Measurements from ENCODE around the gene RSPH1. TPM values are rescaled to one million over a fixed set of nuclear protein-coding genes. Genes with fewer than 3 reads are reported as not detected.

The RSPH1 gene
- total and polyA plus RNA-seq, 8 donors: 0.37 to 8.9 (median 1.8) TPM; not detected in 1

GRCh38 chr21:42475036-42475435 lies 21.0 kb downstream of the RSPH1 start:
- TF ChIP-seq CTCF (IDR thresholded peaks at IDR 0.05): no peak
- TF ChIP-seq POLR2A (IDR thresholded peaks at IDR 0.05): no peak
- no peak for TF ChIP-seq EP300 (IDR thresholded peaks at IDR 0.05)
- no peak for TF ChIP-seq POLR2AphosphoS5 (IDR thresholded peaks at IDR 0.05)
- intact Hi-C loops (cut with DNase I; ENCODE audit: low total_unique reads): no loop called here
- Histone ChIP-seq H3K36me3 (no peaks in the 10 kb centered on the region), H3K4me1 (peaks cover 0 to 20% (median 8%) of the 10 kb centered on the region in 4 donors), H3K4me3 (no peak overlapping the region), H3K9me3 (no peaks in the 10 kb centered on the region), H3K27me3 (peaks cover 0 to 15% (median 0%) of the 10 kb centered on the region in 3 donors), H3K27ac (peak overlapping the region; percentile 55 to 84 (median 77))
- WGBS, 5 donors: 88 to 92% (median 92%) methylated on average over 7 of the region's 7 CpGs
- peak in 1 of 2 donors; percentile 15 for DNase-seq

GRCh38 chr21:42474043-42474831 lies 21.8 kb downstream of the RSPH1 start:
- Histone ChIP-seq H3K27ac (peak overlapping the region; percentile 55 to 84 (median 77)), H3K4me3 (no peak overlapping the region), H3K9me3 (no peaks in the 10 kb centered on the region), H3K27me3 (peaks cover 0 to 15% (median 0%) of the 10 kb centered on the region in 3 donors), H3K36me3 (no peaks in the 10 kb centered on the region), H3K4me1 (peaks cover 0 to 27% (median 11%) of the 10 kb centered on the region in 4 donors)
- DNase-seq: peak; percentile 90 to 92
- peak in 2 of 3 donors; percentile 74 to 89 for TF ChIP-seq POLR2AphosphoS5 (IDR thresholded peaks at IDR 0.05)
- TF ChIP-seq POLR2A (IDR thresholded peaks at IDR 0.05): no peak
- no peak for TF ChIP-seq EP300 (IDR thresholded peaks at IDR 0.05)
- no peak for TF ChIP-seq CTCF (IDR thresholded peaks at IDR 0.05)
- 62 to 72% (median 65%) methylated on average over 13 to 14 of the region's 14 CpGs for WGBS, 5 donors
- intact Hi-C loops (cut with DNase I; ENCODE audit: low total_unique reads): no loop called here

GRCh38 chr21:42473498-42474042 lies 22.5 kb downstream of the RSPH1 start:
- H3K27ac ChIP-seq: peak overlapping the region; percentile 55 to 84 (median 75)
- H3K4me3 ChIP-seq: no peak overlapping the region
- H3K36me3 ChIP-seq: no peaks in the 10 kb centered on the region
- H3K9me3 ChIP-seq: no peaks in the 10 kb centered on the region
- H3K27me3 ChIP-seq: peaks cover 0 to 15% (median 0%) of the 10 kb centered on the region in 3 donors
- 62 to 77% (median 73%) methylated on average over 9 of the region's 9 CpGs for WGBS, 5 donors
- intact Hi-C loops (cut with DNase I; ENCODE audit: low total_unique reads): no loop called here
- peaks cover 7 to 32% (median 16%) of the 10 kb centered on the region in 4 donors for H3K4me1 ChIP-seq
- no peak for DNase-seq
- TF ChIP-seq EP300 (IDR thresholded peaks at IDR 0.05) (no peak), CTCF (IDR thresholded peaks at IDR 0.05) (no peak), POLR2A (IDR thresholded peaks at IDR 0.05) (no peak), POLR2AphosphoS5 (IDR thresholded peaks at IDR 0.05) (no peak)

- H3K9me3 ChIP-seq: no peaks in the 10 kb centered on the region
Observed at GRCh38 chr21:42472521-42472920, 23.5 kb downstream of the RSPH1 start.

More at GRCh38 chr21:42472521-42472920, 23.5 kb downstream of the RSPH1 start:
- 70 to 89% (median 84%) methylated on average over 7 of the region's 7 CpGs for WGBS, 5 donors
- no peak for DNase-seq
- no peak overlapping the region for H3K27ac ChIP-seq
- H3K27me3 ChIP-seq: peaks cover 0 to 15% (median 0%) of the 10 kb centered on the region in 3 donors
- TF ChIP-seq POLR2A (IDR thresholded peaks at IDR 0.05) (no peak), EP300 (IDR thresholded peaks at IDR 0.05) (no peak), POLR2AphosphoS5 (IDR thresholded peaks at IDR 0.05) (no peak), CTCF (IDR thresholded peaks at IDR 0.05) (no peak)
- H3K4me1 ChIP-seq: peaks cover 13 to 41% (median 18%) of the 10 kb centered on the region in 4 donors
- no peak overlapping the region for H3K4me3 ChIP-seq
- H3K36me3 ChIP-seq: no peaks in the 10 kb centered on the region
- intact Hi-C loops (cut with DNase I; ENCODE audit: low total_unique reads): no loop called here
